ENCODE results near the gene PTPN12.

PTPN12 gene

DNA sequence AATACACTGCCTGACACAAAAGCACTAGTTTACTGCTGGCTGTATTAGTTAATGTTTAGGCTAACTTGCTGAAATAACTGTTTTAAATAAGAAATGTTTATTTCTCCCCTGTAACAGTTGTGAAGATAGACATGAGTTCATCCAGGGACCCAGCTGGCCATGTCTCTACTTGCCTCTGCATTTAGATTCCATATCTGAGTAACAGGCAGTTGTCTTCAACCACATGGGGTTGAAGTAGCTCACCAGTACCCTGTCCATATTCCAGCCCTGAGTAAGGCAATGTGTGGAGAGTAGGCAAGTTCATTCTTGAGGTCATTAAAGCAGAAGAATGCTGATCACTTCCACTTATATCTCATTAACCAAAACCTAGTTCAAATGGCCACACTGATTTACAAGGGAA, 128.1 kb downstream of the PTPN12 start:
- no peak for DNase-seq

DNA sequence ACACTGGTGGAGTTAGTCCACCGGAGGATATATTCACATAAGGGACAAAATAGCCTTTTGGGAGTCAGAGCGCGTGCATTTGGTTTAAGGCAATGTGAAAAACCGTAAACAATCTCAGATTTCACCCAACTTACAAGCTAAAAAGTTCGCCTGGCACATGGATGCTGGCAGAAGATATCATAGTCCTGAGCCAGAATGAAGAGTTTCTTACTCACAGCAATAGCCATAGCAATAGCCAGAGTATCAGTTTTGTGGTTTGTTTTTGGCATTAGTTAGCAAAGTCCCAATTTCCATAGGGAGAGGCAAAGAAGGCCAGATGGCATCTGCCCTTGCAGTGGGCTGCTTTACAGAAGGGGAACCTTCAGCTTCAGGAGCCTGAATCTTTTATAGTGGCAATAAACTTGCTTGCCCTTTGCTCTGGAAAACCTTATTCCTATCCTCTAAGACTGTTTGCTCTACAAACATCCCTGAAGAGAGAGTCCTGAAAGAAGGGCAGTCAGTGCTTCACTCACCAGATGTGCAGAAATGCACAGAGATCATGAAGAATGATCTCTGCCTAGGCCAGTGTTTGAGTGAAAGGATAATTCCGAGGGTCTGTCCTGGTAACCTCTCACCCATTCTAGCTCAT, 130.5 kb downstream of the PTPN12 start:
- no peak for DNase-seq

DNA sequence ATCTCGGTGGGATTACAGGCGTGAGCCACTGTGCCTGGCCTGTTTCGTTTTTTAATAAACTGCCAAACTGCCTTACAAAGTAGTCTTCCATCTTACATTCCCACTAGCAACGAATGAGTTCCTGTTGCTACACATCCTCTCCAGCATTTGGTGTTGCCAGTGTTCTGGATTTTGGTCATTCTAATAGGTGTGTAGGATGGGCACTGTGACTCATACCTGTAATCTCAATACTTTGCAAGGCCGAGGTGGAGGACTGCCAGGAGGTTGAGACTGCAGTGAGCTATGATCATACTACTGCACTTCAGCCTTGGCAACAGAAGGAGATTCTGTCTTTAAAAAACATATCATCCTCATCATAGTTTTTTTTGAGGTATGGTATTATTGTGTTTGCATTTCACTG, 137.8 kb downstream of the PTPN12 start:
- no peak for DNase-seq

DNA sequence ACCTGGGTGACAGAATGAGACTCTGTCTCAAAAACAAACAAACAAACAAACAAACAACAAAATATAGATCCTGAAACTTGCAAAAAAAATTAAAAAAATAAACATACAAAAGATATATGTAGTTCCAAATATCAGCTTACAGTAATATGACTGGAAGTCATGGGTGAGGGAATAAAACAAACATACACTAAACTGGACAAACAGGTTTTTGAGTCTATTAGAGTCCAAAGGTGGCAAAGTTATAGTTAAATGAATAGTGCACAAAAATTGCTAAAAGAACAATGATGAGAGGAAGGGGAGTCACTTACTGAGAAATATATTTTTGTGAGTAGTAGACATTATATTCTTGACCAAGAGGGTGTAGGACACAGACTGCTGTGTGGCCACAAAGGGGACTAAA, 142.5 kb downstream of the PTPN12 start:
- DNase-seq: no peak

DNA sequence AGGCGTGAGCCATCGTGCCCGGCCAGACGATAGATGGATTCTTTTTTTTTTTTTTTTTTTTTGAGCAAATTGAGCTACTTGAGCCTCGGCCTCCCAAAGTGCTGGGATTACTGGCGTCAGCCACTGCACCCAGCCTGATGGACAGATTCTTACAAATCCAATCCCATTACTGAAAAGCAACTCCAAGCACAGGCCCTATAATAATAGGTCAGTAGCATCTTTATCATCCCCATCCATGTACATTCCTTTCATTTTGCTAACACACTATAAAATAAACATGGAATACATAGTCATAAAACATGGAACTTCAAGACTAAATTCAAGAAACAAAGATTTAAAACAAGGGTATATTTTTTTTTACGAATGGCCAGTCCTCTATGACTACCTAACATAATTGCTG, 143.2 kb downstream of the PTPN12 start:
- DNase-seq: no peak

DNA sequence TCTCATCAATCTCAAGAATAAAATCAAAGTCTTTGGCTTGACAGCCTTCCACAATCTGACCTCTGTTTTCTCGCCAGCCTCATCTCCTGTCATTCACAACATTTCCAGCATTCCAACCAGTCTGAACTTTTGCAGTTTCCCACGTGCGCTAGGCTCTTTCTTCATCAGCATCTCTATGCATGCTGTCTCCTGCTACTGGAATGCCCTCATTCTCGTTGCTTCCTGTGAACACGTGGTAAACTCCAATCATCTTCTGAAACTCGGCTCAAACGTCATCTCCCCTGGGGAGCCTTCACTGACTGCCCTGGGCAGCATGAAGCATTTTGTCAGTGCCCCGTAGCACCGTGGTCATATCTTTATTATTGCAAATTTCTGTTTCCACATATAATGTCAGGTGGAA, 146.9 kb downstream of the PTPN12 start:
- DNase-seq: no peak

DNA sequence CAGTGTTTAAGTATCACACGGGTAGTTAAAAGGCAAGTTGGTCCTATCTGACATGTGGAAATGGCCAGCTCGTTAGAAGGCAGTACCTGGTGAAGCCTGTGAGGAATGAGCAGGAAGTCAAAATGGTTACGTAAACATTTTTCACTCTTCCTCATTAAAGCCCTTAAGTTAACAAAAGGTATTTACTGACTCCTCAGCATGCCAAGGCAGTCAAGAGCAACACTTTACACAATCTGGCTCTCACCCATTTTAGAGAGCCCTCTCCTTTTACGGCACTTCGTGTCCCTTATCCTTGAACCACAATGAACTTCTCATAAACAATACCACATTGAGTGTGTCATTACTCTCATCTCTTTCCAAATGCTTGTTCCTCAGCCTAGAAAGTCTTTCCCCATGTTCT, 148.1 kb downstream of the PTPN12 start:
- DNase-seq: peak; percentile 28

DNA sequence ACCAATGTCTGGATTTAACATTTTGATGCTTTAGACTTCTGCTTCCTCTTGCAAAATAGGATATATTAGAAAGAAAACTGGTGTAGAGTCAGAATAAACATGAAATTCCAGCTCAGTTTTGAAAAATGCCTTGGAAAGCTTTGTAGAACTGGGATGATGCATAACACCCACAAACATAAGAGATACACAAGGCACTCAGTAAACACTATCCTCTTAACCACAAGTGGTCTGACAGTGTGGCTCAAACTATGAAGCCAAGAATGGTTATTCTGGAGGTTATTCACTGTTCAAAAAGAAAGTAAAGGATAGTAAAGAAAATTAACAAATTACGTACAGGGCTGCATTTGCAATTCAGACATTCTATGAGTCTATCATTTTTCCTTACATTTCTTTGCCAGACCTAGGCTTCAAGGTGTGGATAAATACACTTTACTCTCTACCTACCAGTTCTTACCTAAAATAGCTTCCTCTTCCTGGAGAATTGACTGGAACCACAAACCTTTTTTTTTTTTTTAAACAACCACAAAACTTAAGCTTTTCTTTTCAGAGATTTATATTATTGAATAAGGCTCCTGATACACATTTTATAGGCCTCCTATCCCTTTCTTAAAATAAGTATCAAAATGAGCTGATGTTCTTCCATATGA, 150.1 kb downstream of the PTPN12 start:
- no peak for DNase-seq

DNA sequence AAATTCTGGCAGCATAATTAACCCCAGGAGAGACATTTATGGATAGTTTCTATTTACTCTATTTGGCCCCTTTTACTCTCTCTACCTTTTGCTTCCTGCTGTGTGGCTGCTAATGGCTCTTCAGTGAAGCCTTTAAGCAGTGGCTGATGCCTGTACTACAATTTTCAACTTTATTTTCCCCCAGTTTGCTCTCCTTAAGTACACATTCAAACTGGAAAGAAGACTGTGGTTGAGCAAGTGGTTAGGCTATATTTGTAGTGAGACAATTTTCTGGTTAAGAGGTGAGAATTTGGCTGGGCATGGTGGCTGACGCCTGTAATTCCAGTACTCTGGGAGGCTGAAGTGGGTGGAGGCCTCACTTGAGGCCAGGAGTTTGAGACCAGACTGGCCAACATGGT, 150.7 kb downstream of the PTPN12 start:
- DNase-seq: no peak
